ENCODE data around the gene CDC25A. TPM values are rescaled to one million over a fixed set of nuclear protein-coding genes. Genes with fewer than 3 reads are reported as not detected.

Gene CDC25A
- total RNA-seq, 1 donor from 2014 or later = 4.5 TPM

DNA sequence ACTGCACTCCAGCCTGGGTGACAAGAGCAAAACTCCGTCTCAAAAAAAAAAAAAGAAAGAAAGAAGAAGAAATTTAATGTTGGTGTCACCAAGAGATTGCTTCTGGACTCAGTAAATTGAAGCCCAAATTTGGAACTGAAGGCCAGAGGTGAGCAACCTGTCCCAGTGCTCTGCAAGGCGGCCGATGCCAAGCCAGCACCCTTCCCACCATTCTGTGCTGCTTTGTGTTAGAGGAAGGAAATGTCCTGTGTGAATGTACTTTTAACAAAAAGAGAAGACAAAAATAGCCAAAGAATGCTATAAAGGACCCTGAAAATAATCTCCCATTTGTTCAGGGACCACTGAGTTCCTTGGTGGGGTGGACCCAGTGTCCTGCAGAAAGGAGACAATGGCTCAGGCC lies 44.6 kb downstream of the CDC25A start:
- FAIRE-seq (no peak), DNase-seq (ENCODE audit: low spot score in 2 of 2) (no peak)

DNA sequence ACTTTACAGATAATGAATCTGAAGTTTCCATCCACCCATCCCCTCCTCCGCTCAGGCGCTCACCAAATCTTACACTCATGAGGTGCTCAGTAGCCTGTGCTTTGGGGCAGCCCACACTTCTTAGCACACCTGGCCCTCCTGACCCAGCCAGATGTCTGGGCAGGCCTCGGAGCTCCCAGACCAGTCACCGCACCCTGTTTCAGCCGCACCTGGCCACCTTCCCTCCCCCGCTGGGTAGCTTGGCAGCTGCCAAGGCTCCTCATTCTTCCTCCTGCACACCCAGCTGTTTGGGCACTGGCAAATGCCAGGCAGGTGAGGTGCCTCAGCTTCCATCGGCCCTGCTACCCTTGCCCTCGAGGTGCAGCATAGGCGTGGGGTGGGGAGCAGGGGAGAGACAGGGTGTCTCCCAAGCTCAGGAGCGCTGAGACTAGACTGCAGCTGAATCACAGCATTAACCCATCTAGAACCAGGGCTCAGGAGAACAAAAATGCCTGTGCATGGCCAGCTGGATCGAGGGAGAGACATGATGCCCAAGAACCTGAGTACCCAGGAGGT lies 45.8 kb downstream of the CDC25A start:
- FAIRE-seq = no peak
- no peak for DNase-seq (ENCODE audit: low spot score in 2 of 2)

GRCh38 chr3:48141604-48142137 lies 46.5 kb downstream of the CDC25A start:
- no peak for DNase-seq (ENCODE audit: low spot score in 2 of 2)
- FAIRE-seq = no peak

DNA sequence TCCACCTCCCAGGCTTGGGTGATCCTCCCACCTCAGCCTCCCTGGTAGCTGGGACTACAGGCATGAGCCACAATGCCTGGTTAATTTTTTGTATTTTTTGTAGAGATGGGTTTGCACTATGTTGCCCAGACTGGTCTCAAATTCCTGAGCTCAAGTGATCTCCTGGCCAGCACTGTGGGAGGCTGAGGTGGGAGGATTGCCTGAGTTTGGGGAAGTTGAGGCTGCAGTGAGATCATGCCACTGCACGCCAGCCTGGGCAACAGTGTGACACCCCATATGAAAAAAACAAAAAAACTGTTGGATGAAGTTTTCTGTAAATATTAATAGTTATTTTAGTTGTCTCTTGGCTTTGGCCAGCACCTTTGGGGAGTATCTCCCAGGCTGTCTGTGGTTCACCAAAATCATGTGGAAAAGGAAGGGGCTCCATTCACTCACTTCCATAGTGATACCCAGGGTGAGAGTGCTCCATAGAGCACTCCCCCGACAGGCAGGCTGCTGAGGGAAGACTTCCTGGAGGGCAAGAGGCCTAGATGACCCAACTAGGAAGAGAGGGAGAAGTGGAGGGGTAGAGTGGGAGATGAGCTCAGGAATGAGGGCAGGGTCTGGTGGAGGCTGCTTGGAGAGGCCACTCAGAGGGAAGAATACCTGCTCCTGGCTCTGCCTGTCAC lies 47.1 kb downstream of the CDC25A start:
- no peak for DNase-seq (ENCODE audit: low spot score in 2 of 2)
- no peak for FAIRE-seq

DNA sequence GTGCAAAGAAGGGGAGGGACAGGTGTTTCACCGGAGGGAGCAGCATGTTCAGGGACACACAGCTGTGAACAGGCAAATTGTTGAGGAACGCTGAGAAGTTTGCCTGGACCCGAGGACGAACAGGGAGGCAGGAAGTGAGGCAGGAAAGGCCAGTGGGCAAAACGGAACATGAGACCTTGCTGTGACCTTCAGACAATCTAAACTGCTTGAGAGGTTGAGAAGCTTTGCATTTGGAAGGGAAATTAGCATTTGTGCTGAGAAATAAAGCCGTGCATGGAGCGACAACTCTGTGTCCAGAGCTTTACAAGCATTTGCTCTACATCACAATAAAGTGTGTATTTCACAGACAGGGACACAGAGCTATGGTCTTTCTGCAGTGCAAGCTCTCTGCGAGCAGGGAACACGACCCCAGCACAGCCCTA lies 47.9 kb downstream of the CDC25A start:
- DNase-seq (ENCODE audit: low spot score in 2 of 2) = no peak
- FAIRE-seq = no peak

DNA sequence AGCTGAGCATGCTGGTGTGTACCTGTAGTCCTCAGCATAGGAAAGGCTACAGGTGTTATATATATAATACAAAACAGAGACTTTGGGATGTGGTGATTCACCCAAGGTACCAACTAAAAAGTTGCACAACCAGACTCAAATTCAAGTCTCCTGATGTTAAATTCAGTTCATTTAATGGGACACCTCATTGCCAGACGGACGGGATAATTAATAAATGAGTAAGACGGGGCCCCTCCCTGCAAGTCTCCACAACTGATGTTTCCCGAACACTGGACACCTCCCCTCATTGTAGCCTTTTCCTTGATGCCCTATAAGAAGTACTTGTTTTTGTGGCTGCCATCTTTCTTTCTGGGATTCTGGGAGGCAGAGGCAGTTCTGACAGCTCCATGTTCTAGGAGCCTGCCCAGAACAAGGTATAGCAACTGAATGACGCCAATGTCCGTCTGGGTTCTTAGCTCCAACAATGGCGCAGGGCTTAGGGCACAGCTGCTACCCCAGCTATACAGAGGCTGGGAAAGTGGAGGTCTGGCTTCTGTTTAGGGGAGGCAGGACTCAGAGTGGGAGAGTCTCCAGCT lies 50.7 kb downstream of the CDC25A start:
- no peak for DNase-seq (ENCODE audit: low spot score in 2 of 2)
- no peak for FAIRE-seq

DNA sequence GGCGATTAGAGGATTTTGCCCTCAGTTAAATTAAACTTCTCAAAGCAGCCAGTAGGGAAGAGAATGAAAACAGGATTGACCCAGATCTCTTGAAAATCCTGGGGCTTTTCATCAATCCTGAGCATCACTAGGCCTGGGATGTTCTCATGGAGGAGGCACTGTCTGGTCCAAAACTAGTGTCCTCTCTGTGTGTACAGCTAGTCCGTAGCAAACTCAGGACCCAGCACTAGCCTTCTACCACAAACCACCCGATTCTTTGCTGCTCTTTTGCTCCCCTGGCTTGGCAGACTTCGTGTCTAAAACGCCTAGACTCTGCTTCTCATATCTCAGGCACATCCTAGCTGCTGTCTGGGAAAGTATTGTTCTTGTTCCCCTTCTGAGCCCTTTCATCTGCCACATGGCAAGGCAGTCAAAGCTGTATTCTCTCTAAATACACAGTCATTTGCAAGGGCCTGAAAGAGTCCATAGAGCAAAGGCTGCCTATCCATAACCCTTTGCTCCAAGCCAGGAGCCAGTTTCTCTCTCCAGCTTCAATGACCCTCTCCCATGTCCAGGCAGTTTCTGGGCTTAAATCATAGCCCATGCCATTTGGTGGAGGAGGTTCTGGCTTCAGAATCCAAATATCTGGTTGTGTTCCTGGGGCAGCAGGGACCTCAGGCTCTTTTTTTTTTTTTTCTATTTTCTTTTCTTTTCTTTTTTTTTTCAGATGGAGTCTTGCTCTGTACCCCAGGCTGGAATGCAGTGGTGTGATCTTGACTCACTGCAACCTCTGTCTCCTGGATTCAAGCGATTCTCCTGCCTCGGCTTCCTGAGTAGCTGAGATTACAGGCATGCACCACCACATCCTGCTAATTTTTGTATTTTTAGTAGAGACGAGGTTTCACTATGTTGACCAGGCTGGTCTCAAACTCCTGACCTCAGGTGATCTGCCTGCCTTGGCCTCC lies 52.4 kb downstream of the CDC25A start:
- DNase-seq (ENCODE audit: low spot score in 2 of 2) (no peak), FAIRE-seq (no peak)

DNA sequence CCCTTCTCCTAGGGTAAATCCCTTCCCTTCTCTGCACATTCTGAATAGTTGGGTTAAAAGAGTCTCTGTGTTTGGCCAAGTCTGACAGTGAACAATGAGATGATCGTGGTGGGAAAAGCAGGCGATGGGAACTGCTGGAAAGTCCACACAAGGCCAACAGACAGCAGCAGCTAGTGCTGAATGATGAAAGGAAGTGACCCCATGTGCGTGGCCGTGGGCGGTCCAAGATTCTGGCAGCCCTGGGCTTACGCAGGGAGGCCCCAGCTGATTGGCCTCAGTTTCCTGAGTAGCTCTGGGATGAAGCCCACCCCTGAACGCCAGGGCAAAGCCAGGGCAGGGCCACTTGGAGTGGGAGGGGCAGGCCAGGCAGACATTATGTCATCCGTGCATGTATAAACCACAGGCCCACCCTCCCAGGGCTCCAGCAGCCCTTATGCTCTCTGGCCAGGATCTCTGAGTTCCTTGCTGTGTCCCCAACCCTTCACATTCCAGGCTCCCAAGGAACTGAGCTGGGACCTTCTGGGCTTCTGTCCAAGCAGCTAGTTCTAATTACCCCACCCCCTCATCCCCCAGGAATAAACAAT lies 57.8 kb downstream of the CDC25A start:
- DNase-seq (ENCODE audit: low spot score in 2 of 2) (peak in 1 of 2 donors; percentile 45), FAIRE-seq (no peak)

DNA sequence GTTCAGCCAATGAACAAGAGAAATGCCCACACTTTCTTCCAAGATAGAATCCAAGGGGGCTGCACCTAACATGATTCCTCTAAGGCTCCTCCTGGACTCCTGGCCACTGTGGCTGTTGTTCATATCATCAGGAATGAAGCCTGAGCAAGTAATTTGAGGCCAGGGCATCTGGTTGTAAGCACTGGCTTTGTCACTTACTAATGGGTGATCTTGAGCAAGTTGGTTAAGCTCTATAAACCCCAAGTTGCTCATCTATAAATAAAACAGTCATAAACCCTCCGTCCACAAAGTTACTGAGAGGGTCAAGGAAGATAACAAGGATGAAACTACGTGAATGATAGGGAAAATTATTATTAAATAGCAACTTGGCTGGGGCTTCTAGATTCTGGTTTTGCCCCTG lies 58.3 kb downstream of the CDC25A start:
- FAIRE-seq (no peak), DNase-seq (ENCODE audit: low spot score in 2 of 2) (no peak)

- FAIRE-seq (no peak), DNase-seq (ENCODE audit: low spot score in 2 of 2) (no peak)
Observed at GRCh38 chr3:48128774-48129173, 59.4 kb downstream of the CDC25A start.

DNA sequence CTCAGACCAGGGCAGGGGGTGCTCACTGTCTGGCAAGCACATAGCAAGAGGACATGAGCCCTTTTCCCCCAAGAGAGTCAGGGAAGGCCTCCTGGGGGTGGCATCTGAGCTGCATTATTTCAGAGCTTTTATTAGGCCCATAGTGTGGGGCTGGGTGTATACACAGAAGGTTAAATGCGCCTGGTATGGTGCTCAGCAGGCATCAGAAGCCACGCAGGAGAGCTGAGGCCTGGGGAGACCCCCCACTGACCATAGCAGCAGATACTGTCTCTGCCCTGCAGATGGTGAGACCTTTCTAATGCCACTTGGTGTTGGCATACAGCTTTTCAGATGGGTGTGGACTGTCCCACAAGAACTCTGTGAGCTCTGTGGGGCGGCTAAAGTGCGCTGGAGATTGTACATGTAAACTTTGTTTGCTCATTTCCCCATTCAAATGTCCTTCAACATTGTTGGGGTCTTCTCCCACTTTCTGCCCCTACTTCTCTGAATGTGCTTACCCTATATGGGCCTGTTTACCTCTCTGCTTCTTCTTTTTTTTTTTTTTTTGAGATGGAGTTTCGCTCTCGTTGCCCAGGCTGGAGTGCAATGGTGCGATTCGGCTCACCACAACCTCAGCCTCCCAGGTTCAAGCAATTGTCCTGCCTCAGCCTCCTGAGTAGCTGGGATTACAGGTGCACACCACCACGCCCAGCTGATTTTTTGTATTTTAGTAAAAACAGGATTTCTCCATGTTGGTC lies 62.2 kb downstream of the CDC25A start:
- FAIRE-seq (no peak), DNase-seq (ENCODE audit: low spot score in 2 of 2) (no peak)

- no peak for DNase-seq (ENCODE audit: low spot score in 2 of 2)
Observed at GRCh38 chr3:48125013-48125705, 63.1 kb downstream of the CDC25A start.

GRCh38 chr3:48123346-48123745 lies 64.9 kb downstream of the CDC25A start:
- DNase-seq (ENCODE audit: low spot score in 2 of 2) = no peak
- FAIRE-seq = no peak

More at GRCh38 chr3:48125013-48125705, 63.1 kb downstream of the CDC25A start:
- no peak for FAIRE-seq

DNA sequence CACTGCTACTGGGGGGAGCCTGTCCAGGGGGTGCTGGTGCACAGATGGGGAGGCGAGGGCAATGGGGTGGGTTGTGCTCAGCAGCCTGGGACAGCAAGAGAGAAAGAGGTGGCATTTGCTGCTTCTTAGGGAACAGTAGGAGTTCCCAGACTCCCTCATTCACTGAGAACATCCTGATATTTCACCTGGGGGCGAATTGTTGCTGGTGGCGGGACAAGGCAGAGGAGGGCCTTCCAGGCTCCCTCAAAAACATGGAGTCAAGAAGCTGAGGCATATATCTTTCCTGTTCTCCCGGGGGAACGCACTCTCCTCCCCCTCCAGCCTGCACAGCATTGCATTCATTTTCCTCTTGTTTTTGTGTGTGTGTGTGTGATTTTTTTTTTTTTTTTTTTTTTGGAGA lies 65.7 kb downstream of the CDC25A start:
- FAIRE-seq (no peak), DNase-seq (ENCODE audit: low spot score in 2 of 2) (no peak)

- DNase-seq (ENCODE audit: low spot score in 2 of 2) (no peak), FAIRE-seq (no peak)
Observed at GRCh38 chr3:48120223-48120622, 68.0 kb downstream of the CDC25A start.

GRCh38 chr3:48119505-48120193 lies 68.6 kb downstream of the CDC25A start:
- FAIRE-seq = no peak

GRCh38 chr3:48118928-48119327 lies 69.3 kb downstream of the CDC25A start:
- DNase-seq (ENCODE audit: low spot score in 2 of 2) (no peak), FAIRE-seq (no peak)

More at GRCh38 chr3:48119505-48120193, 68.6 kb downstream of the CDC25A start:
- no peak for DNase-seq (ENCODE audit: low spot score in 2 of 2)

GRCh38 chr3:48118322-48118721 lies 69.9 kb downstream of the CDC25A start:
- DNase-seq (ENCODE audit: low spot score in 2 of 2) (no peak), FAIRE-seq (no peak)

All from frontal cortex (tissue), 4 donors.